ENCODE data around the gene XPNPEP1. TPM values are rescaled to one million over a fixed set of nuclear protein-coding genes. Genes with fewer than 3 reads are reported as not detected.

XPNPEP1 gene
- polyA plus RNA-seq, 1 of the 3 experiments (the other 2 are of a cell fraction): 167 TPM

DNA sequence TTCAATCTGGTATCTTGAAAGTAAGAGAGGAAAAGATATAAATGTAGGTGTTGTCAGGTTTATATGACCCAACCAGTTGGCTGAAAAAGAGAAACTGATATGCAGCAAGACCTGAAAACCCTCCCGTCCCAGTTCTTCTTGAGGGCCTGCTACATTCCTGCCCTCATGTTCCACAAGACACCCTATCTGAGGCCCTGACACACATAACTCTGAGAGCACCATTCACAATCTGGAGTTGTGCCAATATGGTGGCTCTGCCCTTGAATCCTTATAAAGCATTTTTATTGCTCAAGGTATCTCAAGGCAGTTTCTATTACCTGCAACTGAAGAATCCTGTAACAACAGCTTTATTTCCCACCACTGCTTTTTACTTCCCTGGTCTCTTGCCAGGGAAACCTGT is 17.0 kb downstream of the XPNPEP1 start:
- H3K27ac ChIP-seq (ENCODE audit: low read depth in 2 of 2, low read length in 1 of 2): no peak overlapping the region
- H4K20me1 ChIP-seq (ENCODE audit: insufficient read depth): no peaks in the 10 kb centered on the region
- no peaks in the 10 kb centered on the region for H3F3A ChIP-seq (replicated peaks; ENCODE audit: insufficient read depth)
- H3K27me3 ChIP-seq (ENCODE audit: insufficient read depth): no peaks in the 10 kb centered on the region
- DNase-seq: no peak
- H3K9me2 ChIP-seq: no peaks in the 10 kb centered on the region
- CTCF ChIA-PET: interaction anchor here (2.2 kb wide), 1 partner anchor 22 kb away, joined by 5 read pairs; no protein-coding TSS in a partner anchor
- H2AFZ ChIP-seq (ENCODE audit: low read depth): no peak overlapping the region
- no peak overlapping the region for H3K9ac ChIP-seq
- H3K79me2 ChIP-seq (ENCODE audit: insufficient read depth): peaks cover 30% of the 10 kb centered on the region; the same call in 1 of the 2 replicates
- POLR2A ChIA-PET: no interaction called here
- 100% methylated on average over 1 of the region's 1 CpG for WGBS (ENCODE audit: low lambda C conversion rate)
- no peak for TF ChIP-seq EP300 (IDR thresholded peaks at IDR 0.05; ENCODE audit: borderline replicate concordance in 1 of 2, low read depth in 1 of 2, low read length in 1 of 2)
- TF ChIP-seq, protein P1, sequence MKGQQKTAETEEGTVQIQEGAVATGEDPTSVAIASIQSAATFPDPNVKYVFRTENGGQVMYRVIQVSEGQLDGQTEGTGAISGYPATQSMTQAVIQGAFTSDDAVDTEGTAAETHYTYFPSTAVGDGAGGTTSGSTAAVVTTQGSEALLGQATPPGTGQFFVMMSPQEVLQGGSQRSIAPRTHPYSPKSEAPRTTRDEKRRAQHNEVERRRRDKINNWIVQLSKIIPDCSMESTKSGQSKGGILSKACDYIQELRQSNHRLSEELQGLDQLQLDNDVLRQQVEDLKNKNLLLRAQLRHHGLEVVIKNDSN (IDR thresholded peaks at IDR 0.05; ENCODE audit: borderline replicate concordance, low read depth): no peak
- no peak for TF ChIP-seq SIN3A (IDR thresholded peaks at IDR 0.05; ENCODE audit: borderline replicate concordance, low read depth, low read length)
- no peak for TF ChIP-seq FOXM1 (IDR thresholded peaks at IDR 0.05; ENCODE audit: low read depth)
- no peak for TF ChIP-seq TCF12 (IDR thresholded peaks at IDR 0.05)
- no peak for TF ChIP-seq RCOR1 (IDR thresholded peaks at IDR 0.05; ENCODE audit: low read length)
- TF ChIP-seq GATA2 (CRISPR knock-in tag; IDR thresholded peaks at IDR 0.05): no peak
- TF ChIP-seq MEF2A (IDR thresholded peaks at IDR 0.05; ENCODE audit: borderline replicate concordance, low read depth): no peak
- no peak for TF ChIP-seq CHD2 (IDR thresholded peaks at IDR 0.05; ENCODE audit: low read length, partially characterized antibody)
- TF ChIP-seq, protein P2, sequence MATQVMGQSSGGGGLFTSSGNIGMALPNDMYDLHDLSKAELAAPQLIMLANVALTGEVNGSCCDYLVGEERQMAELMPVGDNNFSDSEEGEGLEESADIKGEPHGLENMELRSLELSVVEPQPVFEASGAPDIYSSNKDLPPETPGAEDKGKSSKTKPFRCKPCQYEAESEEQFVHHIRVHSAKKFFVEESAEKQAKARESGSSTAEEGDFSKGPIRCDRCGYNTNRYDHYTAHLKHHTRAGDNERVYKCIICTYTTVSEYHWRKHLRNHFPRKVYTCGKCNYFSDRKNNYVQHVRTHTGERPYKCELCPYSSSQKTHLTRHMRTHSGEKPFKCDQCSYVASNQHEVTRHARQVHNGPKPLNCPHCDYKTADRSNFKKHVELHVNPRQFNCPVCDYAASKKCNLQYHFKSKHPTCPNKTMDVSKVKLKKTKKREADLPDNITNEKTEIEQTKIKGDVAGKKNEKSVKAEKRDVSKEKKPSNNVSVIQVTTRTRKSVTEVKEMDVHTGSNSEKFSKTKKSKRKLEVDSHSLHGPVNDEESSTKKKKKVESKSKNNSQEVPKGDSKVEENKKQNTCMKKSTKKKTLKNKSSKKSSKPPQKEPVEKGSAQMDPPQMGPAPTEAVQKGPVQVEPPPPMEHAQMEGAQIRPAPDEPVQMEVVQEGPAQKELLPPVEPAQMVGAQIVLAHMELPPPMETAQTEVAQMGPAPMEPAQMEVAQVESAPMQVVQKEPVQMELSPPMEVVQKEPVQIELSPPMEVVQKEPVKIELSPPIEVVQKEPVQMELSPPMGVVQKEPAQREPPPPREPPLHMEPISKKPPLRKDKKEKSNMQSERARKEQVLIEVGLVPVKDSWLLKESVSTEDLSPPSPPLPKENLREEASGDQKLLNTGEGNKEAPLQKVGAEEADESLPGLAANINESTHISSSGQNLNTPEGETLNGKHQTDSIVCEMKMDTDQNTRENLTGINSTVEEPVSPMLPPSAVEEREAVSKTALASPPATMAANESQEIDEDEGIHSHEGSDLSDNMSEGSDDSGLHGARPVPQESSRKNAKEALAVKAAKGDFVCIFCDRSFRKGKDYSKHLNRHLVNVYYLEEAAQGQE (IDR thresholded peaks at IDR 0.05; ENCODE audit: low read depth, low read length): no peak
- no peak for TF ChIP-seq ZBTB33 (IDR thresholded peaks at IDR 0.05; ENCODE audit: borderline replicate concordance, low read depth)
- TF ChIP-seq TAF1 (IDR thresholded peaks at IDR 0.05; ENCODE audit: borderline replicate concordance, low read depth, low read length): no peak
- TF ChIP-seq MXI1 (IDR thresholded peaks at IDR 0.05; ENCODE audit: low read depth, low read length): no peak
- no peak for TF ChIP-seq SMC3 (IDR thresholded peaks at IDR 0.05; ENCODE audit: low read depth, low read length)
- TF ChIP-seq ELF1 (IDR thresholded peaks at IDR 0.05): no peak
- TF ChIP-seq USF2 (IDR thresholded peaks at IDR 0.05; ENCODE audit: borderline replicate concordance, low read depth, low read length): no peak
- no peak for TF ChIP-seq RFX5 (IDR thresholded peaks at IDR 0.05; ENCODE audit: low read length)
- no peak for TF ChIP-seq NRF1 (IDR thresholded peaks at IDR 0.05; ENCODE audit: low read depth, low read length)
- no peak overlapping the region for H3K4me2 ChIP-seq
- peaks cover 3 to 6% of the 10 kb centered on the region in 2 experiments; a peak in 2 of 4 replicates for H3K4me1 ChIP-seq (ENCODE audit: control insufficient read depth in 1 of 2, insufficient read depth in 2 of 2, low read depth in 1 of 2, low read length in 1 of 2)
- no peak overlapping the region for H3K4me3 ChIP-seq (ENCODE audit: low read depth in 2 of 2, low read length in 1 of 2)
- peaks cover 19 to 23% of the 10 kb centered on the region in 2 experiments for H3K36me3 ChIP-seq (replicated peaks in 1 of 2; ENCODE audit: control insufficient read depth in 1 of 2, insufficient read depth in 2 of 2, low read length in 1 of 2)
- H3K9me3 ChIP-seq: no peaks in the 10 kb centered on the region

Data from SK-N-SH (cell line).